Hematopoietic multipotent progenitor cell treated with erythropoietin and hydrocortisone succinate and interleukin-3 and kit ligand, for 4 days (in vitro differentiated cells): ENCODE measurements around the gene ADARB1.

ENCODE experiments used
- DNase-seq: peaks from one replicate; pipeline ENCODE4 v3.0.0-alpha.2; 2015

ADARB1 gene

GRCh38 chr21:45177039-45177438 lies 102.7 kb downstream of the ADARB1 start:
- no peak for DNase-seq

DNA sequence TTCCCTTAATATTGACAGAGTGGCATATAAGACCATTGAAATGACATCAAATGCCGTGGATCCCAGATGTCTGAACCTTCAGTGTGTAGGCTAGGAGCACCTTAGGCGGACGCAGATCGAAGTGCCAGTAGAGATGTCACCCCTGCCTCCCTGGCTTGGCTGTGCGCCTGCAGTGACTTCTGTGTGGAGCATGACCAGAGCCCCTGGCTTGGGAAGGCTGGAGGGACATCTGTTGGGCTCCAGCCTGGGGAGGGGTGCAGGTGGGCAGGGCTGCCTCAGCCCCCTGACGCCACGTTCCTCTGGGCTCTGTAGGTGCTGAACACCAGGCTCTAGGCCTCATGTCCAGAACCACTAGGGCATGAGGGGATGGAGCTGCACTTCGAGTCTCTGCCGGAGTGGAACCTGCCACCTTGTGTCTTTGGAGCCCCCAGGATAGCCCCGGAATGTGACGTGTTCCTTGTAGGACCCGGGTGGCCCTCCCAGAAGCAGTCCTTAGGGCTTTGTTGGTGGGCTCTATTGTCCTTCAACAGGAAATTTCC lies 103.8 kb downstream of the ADARB1 start:
- no peak for DNase-seq

GRCh38 chr21:45178971-45179370 lies 104.6 kb downstream of the ADARB1 start:
- no peak for DNase-seq

DNA sequence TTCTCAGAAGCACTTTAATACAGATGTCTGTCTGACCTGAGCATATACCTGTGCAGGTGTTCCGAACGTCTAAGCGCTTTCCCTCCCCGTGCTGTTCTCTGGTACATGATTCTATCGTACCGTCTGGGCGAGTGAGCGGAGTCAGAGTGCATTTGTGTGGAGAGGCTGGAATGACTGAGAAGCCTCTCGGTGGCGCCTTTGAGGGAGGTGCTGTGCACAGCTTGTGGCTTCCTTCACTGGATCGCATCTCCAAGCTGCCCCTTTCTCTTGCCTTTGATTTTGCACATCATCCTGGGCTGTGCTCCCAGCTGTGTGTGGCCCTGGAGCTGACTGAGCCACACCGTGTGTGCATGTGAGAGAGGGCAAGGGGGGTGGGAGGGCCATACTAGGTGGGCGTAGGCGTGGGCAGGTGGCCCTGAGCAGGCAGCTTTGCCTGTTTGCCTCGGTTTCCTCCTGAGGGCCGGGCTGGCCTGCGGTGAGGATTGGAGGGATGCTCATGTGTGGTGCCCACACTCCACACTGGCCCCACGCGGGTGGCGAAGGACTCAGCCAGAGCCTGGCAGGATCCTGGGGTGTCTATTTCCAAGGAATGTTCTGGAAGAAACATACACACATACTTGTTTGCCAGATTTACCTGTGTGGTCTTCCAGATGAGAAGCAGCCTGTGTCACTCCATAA lies 105.3 kb downstream of the ADARB1 start:
- no peak for DNase-seq

- no peak for DNase-seq
These were observed 105.8 kb downstream of the ADARB1 start for GRCh38 chr21:45180246-45180599.

DNA sequence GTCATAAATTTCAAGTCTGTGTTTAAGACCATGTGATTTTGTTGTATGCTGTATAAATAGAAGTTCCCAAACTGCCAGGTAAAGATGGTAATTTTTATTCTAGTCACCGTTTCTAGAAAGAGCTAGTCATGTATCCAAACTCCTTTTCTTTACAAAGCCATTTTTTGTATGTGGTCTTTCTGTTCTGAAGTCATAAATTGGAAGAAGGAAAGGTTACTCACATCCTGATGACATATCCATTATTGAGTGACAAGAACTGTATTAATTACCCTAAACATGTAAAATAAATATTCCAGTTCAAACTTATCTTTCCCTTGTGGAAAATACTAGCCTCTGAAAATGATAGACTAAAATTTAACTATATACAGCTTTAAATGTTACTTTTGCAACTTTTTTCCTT lies 108.6 kb downstream of the ADARB1 start:
- DNase-seq: no peak

DNA sequence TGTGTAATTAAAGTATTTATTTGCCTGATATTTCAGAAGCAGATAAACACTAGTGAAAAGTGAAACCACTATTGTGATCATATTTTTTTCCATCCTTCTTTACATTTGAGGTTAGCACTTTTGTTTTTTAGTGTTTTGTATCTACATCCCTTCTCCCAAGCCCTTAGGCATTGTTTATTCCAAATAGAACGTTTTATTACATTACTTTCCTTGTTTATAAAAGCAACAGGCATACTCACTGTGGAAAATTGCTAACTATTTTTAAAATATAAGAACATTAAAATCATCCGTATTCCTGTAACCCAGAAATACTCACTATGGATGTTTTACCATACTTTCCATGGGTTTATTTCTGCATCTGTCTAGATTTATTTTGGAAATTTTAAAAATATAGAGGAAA lies 109.5 kb downstream of the ADARB1 start:
- DNase-seq: no peak

DNA sequence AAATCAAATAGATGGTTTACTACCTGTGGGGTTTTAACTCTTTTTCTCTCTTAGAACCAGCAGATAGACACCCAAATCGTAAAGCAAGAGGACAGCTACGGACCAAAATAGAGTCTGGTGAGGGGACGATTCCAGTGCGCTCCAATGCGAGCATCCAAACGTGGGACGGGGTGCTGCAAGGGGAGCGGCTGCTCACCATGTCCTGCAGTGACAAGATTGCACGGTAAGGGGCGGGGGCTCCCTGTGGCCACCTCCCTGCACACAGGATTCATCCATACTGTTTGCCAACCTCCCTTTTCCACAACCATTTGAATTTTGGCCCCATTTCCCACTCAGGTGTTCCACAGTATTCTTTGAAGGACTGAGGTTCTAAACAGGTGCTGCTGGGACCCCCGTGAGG lies 110.5 kb downstream of the ADARB1 start:
- DNase-seq: no peak

DNA sequence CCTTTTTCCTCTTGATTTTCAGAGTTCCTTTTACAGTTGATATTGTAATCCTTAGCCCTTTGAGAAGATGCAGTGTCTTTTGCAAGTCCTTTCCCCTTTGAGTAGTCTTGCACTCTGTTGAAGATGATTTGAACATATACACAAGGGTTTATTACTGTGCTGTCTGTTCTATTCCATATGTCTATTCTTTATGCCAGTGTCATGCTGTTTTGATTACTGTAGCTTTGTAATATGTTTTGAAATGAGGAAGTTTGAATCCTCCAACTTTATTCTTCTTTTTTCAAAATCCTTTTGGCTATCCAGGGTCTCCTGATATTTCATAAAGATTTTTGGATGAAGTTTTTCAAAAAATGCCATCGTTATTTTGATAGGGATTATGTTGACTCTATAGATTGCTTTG lies 112.3 kb downstream of the ADARB1 start:
- DNase-seq: no peak

DNA sequence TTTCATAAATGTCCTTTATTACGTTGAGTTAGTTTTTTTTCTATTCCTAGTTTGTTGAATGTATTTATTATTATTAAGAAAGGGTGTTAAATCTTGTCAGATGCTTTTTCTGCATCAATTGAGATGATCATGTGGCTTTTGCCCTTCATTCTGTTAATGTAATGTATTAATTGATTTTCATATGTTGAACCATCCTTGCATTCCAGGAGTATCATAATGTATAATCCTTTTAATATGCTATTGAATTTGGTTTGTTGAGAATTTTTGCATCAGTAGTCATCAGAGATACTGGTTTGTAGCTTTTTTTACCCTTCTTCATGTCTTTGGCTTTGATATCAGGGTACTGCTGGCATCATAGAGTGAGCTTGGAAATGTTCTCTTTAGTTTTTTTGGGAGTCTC lies 113.3 kb downstream of the ADARB1 start:
- no peak for DNase-seq

DNA sequence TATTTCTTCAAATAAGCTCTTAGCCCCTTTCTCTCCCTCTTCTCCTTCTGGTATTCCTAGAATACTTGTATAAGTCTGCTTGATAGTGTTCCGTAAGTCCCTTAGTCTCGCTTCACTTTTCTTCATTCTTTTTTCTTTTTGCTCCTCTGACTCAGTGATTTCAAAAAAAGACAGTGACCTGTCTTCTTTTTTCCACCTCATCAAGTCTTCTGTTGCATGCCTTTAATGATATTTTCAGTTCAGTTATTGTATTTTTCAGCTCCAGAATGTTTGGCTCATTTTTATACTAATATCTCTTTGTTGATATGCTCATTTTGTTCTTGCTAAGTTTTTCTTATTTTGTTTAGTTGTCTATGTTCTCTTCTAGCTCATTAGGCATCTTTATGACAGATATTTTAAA lies 115.6 kb downstream of the ADARB1 start:
- DNase-seq: no peak

GRCh38 chr21:45192332-45192731 lies 118.0 kb downstream of the ADARB1 start:
- no peak for DNase-seq

GRCh38 chr21:45196620-45197019 lies 122.2 kb downstream of the ADARB1 start:
- no peak for DNase-seq

GRCh38 chr21:45199201-45199600 lies 124.8 kb downstream of the ADARB1 start:
- DNase-seq: no peak

DNA sequence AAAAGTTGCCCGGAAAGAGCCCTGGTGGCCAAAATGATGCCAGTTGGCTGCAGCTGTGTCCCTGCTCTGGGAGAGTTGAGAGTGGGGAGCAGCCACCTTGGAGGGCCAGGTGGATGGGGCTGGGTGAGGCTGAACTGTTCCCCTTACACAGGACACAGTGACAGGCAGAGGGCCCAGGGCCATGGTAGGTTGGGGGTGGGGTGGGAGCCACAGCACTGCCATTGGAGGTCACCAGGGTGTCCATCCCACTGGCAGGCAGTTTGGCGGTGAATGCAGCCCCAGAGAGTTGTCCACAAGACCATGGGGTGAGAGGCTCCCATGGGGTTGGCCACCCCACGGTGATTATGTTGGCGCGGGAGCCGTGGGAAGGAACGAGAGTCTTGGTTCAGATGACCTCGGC lies 125.7 kb downstream of the ADARB1 start:
- DNase-seq: no peak

DNA sequence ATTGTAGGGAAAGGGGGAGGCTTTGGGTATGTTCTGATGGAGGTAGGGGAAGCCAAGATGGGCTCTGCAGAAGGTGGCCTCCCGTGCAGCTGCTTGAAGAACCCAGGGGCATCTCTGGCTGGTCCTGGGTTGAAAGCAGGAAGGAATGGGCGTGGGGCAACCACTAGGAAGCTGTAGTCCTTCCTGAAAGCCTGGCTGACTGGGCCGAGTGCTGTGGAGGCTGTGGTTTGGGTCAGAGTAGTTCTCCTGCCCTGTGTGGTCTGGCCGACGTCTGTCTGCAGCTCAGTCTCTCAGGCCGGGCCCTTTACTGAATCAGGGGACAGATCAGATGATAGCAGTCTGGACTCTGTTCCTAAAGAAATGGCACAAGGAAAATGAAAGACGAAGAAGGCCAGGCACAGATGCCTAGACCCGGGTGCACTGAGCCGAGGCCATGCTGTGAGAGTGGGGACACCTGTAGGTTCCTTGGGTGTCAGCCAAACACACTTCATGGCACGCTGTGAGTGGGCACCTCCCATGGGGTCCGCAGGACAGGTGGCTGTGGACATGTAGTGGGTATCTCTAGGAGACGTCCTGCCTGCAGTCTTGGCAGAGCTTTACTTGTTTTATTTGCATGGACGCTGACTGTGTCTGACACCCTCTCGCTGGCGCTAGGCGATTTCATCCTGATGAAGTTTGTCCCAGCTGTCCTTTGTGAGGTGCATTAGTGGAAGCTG lies 126.4 kb downstream of the ADARB1 start:
- DNase-seq: peak; percentile 61

DNA sequence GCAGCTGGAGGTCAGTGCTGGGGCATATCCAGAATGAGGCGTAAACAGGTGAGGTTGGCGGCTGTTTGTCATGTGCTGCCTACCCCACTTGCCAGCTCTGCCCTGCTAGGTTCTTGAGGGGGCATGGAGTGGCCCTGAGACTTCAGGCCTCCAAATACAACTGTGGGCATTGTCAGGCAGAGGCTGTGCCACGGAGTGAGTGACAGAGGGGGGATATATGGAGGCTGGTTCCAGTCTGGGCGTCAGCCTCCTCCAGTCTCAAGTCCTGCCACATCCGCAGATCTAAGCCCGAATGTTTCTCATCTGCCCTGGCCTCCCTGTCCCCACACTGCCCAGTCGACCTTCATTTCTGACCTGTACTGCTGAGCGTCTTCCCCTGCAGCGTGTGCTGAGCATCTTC lies 128.0 kb downstream of the ADARB1 start:
- DNase-seq: no peak

GRCh38 chr21:45202889-45203288 lies 128.5 kb downstream of the ADARB1 start:
- no peak for DNase-seq

- DNase-seq: no peak
These were observed 129.6 kb downstream of the ADARB1 start for GRCh38 chr21:45203983-45204382.

DNA sequence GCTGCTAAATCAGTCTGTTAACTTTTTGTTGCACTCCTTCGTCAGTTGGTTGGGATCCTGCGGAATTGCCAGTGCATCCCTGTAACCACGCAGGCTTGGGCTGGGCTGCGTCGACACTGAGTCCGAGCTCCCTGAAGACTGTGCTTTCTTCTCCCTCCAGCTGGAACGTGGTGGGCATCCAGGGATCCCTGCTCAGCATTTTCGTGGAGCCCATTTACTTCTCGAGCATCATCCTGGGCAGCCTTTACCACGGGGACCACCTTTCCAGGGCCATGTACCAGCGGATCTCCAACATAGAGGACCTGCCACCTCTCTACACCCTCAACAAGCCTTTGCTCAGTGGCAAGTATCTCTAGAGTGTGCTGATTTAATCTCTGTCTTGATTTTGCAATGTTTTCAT lies 130.0 kb downstream of the ADARB1 start:
- DNase-seq: no peak

DNA sequence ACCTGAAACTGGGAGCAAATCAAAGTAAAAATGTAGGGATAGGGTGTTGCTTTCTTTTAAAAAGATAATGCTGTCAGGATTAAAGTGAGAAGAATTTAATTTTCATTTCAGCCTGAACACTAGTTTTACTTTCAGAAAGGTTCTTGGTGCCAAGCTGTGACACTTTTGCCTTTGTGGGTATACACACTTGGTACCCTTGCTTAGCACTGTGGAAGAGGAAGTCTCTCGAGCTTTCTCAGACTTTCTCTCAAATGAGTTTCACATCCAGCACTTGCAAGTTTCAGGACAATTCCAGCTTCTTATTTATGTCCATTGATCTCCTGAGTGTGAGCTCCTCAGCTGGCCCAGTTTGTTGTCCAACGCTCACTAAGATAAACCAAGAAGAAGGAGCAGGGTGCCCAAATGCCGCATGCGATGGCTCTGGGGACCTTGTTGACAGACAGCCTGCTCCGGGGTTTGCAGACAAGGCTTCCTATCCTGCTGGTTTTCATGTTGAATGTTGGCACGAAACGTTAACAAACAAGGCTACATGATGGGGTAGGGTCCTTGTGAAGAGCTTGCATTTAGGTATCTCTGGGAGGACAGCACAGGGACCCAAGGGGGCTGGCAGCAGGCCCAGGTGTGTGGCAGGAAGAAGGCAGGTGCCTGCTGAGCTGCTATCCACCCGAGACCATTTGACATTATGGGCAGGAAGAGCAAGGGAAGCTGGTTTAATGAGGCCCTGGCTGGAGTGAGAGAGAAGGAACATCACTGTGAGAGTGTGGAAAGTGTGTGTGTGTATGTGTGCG lies 133.7 kb downstream of the ADARB1 start:
- no peak for DNase-seq

- DNase-seq: no peak
These were observed 134.2 kb downstream of the ADARB1 start for GRCh38 chr21:45208627-45208951.

DNA sequence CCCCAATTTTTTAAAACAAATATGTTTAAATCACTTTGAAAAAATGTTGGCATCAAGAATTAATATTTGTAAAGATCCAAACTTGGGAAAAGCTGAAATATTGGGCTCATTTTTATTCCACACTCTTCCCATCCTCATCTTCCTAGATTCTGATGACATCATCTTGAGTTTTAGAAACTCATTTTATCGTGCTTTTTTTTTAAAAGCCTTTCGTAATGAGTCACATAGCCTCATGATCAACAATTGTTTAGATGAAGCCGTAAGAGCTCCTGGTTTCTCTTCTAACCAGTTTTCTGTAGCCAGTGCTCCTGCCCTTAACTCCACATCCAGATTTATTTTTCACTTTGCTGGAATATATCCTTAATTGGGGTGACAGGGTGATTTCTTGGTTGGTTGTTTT lies 134.7 kb downstream of the ADARB1 start:
- no peak for DNase-seq

- peak; percentile 29 for DNase-seq
These were observed 135.4 kb downstream of the ADARB1 start for GRCh38 chr21:45209685-45210284.
